CD4-positive, alpha-beta memory T cell (primary cell): ENCODE measurements around the gene SMURF2. TPM values are rescaled to one million over a fixed set of nuclear protein-coding genes. Genes with fewer than 3 reads are reported as not detected.
A peak's percentile ranks its signal among the peaks of the same experiment; 100 is the strongest.

ENCODE experiments used
- CTCF ChIA-PET: fragments of 350-600 bp; sonication (Branson Sonifier 250); formaldehyde crosslinking; loops from one replicate; lab custom pipeline; 2021; ENCODE audit warnings: inconsistent platforms; ENCODE audit not compliant: partially characterized antibody; lab: Charles Lee
- POLR2A ChIA-PET: fragments of 350-600 bp; sonication (Branson Sonifier 250); formaldehyde crosslinking; loops from one replicate; lab custom pipeline; 2021; ENCODE audit not compliant: partially characterized antibody; lab: Charles Lee
- DNase-seq, 5 donors: peaks; one replicate each; pipeline versions ENCODE4 v3.0.0 to v3.0.0-alpha.2; 2020 to 2022; ENCODE audit warnings: mixed read lengths in 1 of 5
- H3K27ac ChIP-seq: one replicate; pipeline ENCODE4 v1.7.0; 2013; ENCODE audit warnings: low read depth, low read length
- H3K27me3 ChIP-seq: 2 replicates; pipeline ENCODE4 v1.7.0; 2013; ENCODE audit warnings: mild to moderate bottlenecking, low read length, moderate library complexity; ENCODE audit not compliant: insufficient read depth
- H3K36me3 ChIP-seq: 2 replicates; pipeline ENCODE4 v1.7.0; 2013; ENCODE audit warnings: mild to moderate bottlenecking, low read length, moderate library complexity; ENCODE audit not compliant: insufficient read depth
- H3K4me1 ChIP-seq: 2 replicates; pipeline ENCODE4 v1.7.0; 2013; ENCODE audit warnings: mild to moderate bottlenecking, low read length, moderate library complexity; ENCODE audit not compliant: insufficient read depth
- H3K4me3 ChIP-seq, 2 donors: one replicate each; pipeline ENCODE4 v1.7.0; 2013; ENCODE audit warnings: low read length in 2 of 2, mild to moderate bottlenecking in 1 of 2
- H3K9me3 ChIP-seq, 2 donors: one replicate each; pipeline ENCODE4 v1.7.0; 2013; ENCODE audit warnings: low read length in 2 of 2, control low read depth in 1 of 2; ENCODE audit not compliant: control insufficient read depth in 1 of 2
- H3K27ac Mint-ChIP-seq, 7 donors: one replicate each; pipeline ENCODE4 v1.8.0; 2020 to 2021; ENCODE audit warnings: mixed read lengths in 7 of 7, mild to moderate bottlenecking in 6 of 7, inconsistent platforms in 3 of 7, moderate library complexity in 3 of 7
- H3K27me3 Mint-ChIP-seq, 2 donors: one replicate each; pipeline ENCODE4 v1.8.0; 2020 to 2021; ENCODE audit warnings: mixed read lengths in 2 of 2
- H3K36me3 Mint-ChIP-seq, 2 donors: one replicate each; pipeline ENCODE4 v1.8.0; 2020 to 2021; ENCODE audit warnings: mixed read lengths in 2 of 2, inconsistent platforms in 1 of 2, mild to moderate bottlenecking in 1 of 2
- H3K4me1 Mint-ChIP-seq, 4 donors: one replicate each; pipeline ENCODE4 v1.8.0; 2020 to 2021; ENCODE audit warnings: mixed read lengths in 4 of 4, mild to moderate bottlenecking in 1 of 4
- H3K4me3 Mint-ChIP-seq, 8 donors: one replicate each; pipeline ENCODE4 v1.8.0; 2020 to 2021; ENCODE audit warnings: mixed read lengths in 8 of 8, mild to moderate bottlenecking in 7 of 8, moderate library complexity in 6 of 8, inconsistent platforms in 3 of 8
- H3K9me3 Mint-ChIP-seq, 8 donors: one replicate each; pipeline ENCODE4 v1.8.0; 2020 to 2021; ENCODE audit warnings: mixed read lengths in 8 of 8, mild to moderate bottlenecking in 5 of 8, inconsistent platforms in 3 of 8, moderate library complexity in 1 of 8
- intact Hi-C: fragments of 100-400 bp; cut with micrococcal nuclease; formaldehyde crosslinking; loops from one replicate; pipeline ENCODE4 v1.15.1; 2023
- polyA plus RNA-seq, 2 donors: library from polyadenylated mRNA; unstranded; fragments of 300-500 nt; fragmentation: Illumina TruSeq; gene quantifications; one replicate each; pipeline ENCODE4 v1.2.3, GENCODE V29; 2021
- total RNA-seq, 2 experiments: library from RNA; stranded (reverse); gene quantifications; one replicate each; pipeline ENCODE4 v1.2.3, GENCODE V29; 2021

Gene SMURF2
- total and polyA plus RNA-seq, 4 experiments from 2014 or later, result 4.9 to 35.0 (median 20.3) TPM

DNA sequence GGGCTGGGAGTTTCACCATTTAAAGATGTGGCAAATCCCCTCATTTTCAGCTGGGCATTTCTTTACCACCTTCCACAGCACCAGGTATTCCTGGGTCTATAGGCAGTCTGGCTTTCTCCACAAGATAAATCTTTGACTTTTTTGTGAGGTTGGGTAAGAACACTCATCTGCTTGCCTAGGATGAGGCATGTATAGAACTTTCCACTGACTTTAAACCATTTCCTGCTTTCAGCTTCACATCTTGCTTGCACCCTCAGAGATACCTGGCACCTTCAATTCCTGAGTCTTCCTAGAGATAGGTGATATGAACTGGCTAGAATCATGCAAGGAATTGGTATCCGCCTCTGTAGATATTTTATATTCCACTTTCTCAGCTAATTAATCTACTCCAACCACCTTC lies 27.9 kb downstream of the SMURF2 start:
- Mint-ChIP-seq H3K27ac (peak overlapping the region in 3 of 7 donors; percentile 2 to 20 (median 7)), H3K27me3 (no peaks in the 10 kb centered on the region), H3K9me3 (no peaks in the 10 kb centered on the region), H3K4me1 (peaks cover 38 to 67% (median 53%) of the 10 kb centered on the region in 4 donors), H3K36me3 (peaks cover 4 to 7% of the 10 kb centered on the region in 2 donors), H3K4me3 (peak overlapping the region in 3 of 8 donors; percentile 8 to 12 (median 10))
- H3K9me3 ChIP-seq, result no peaks in the 10 kb centered on the region
- H3K27ac ChIP-seq, result no peak overlapping the region
- peaks cover 48% of the 10 kb centered on the region for H3K4me1 ChIP-seq
- no peaks in the 10 kb centered on the region for H3K27me3 ChIP-seq
- DNase-seq, result no peak
- POLR2A ChIA-PET, result interaction anchor here (1.0 kb wide), 1 partner anchor 15 kb away, joined by 3 read pairs; no protein-coding TSS in a partner anchor
- H3K4me3 ChIP-seq, result no peak overlapping the region
- CTCF ChIA-PET, result interaction anchor here (0.9 to 1.8 kb wide), 3 partner anchors 14 to 214 kb away, joined by 3 to 7 read pairs (median 4); no protein-coding TSS in a partner anchor
- intact Hi-C loops, result no loop called here
- no peaks in the 10 kb centered on the region for H3K36me3 ChIP-seq

DNA sequence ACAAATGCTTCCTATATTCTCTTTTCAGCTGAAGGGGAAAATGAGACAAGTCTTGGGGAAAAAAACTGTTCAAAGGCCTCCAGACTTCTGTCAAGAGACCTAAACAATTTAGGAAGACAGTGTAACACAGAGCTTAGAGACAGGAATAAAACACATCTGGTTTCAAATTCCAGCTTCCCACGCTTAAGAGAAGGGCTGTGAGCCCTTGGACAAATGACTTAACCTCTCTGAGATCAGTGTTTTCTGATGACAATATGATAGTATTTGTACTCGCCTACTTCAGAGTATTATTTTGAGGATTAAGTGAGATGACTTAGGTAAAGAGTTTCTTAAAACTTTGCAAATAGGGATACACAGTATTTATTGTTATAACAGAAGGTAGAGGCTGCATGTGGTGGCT lies 29.5 kb downstream of the SMURF2 start:
- intact Hi-C loops, result no loop called here
- no peaks in the 10 kb centered on the region for H3K9me3 Mint-ChIP-seq
- ChIA-PET POLR2A (interaction anchor here (1.4 kb wide), 1 partner anchor 17 kb away, joined by 4 read pairs; no protein-coding TSS in a partner anchor), CTCF (interaction anchor here (1.4 kb wide), 1 partner anchor 212 kb away, joined by 3 read pairs; no protein-coding TSS in a partner anchor)
- H3K4me1 ChIP-seq, result peaks cover 55% of the 10 kb centered on the region
- H3K9me3 ChIP-seq, result no peaks in the 10 kb centered on the region
- no peaks in the 10 kb centered on the region for H3K27me3 Mint-ChIP-seq
- H3K36me3 Mint-ChIP-seq, result peaks cover 0 to 4% of the 10 kb centered on the region in 2 donors
- no peak overlapping the region for H3K4me3 Mint-ChIP-seq
- peak overlapping the region in 2 of 7 donors; percentile 37 to 72 for H3K27ac Mint-ChIP-seq
- H3K4me3 ChIP-seq, result no peak overlapping the region
- no peak overlapping the region for H3K27ac ChIP-seq
- no peaks in the 10 kb centered on the region for H3K36me3 ChIP-seq
- no peaks in the 10 kb centered on the region for H3K27me3 ChIP-seq
- H3K4me1 Mint-ChIP-seq, result peaks cover 48 to 78% (median 63%) of the 10 kb centered on the region in 4 donors
- DNase-seq, result no peak

DNA sequence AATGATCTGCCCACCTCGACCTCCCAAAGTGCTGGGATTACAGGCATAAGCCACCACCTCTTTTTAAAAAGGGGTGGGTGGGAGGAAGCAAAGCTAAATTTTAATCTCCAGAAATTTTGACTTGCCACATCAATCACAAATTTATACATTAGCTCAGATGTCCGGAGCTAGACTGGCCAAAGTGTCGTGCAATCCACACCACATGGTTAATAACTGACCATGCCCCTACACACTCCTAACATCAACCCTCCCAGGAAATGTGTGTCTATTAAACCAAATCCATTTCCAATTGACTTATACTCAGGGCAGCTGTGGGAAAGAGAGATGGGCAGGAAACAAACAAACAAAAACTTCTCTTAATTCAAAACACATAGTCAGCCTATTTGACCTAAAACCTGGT lies 29.9 kb downstream of the SMURF2 start:
- H3K27ac ChIP-seq, result no peak overlapping the region
- H3K4me1 Mint-ChIP-seq, result peaks cover 51 to 82% (median 67%) of the 10 kb centered on the region in 4 donors

DNA sequence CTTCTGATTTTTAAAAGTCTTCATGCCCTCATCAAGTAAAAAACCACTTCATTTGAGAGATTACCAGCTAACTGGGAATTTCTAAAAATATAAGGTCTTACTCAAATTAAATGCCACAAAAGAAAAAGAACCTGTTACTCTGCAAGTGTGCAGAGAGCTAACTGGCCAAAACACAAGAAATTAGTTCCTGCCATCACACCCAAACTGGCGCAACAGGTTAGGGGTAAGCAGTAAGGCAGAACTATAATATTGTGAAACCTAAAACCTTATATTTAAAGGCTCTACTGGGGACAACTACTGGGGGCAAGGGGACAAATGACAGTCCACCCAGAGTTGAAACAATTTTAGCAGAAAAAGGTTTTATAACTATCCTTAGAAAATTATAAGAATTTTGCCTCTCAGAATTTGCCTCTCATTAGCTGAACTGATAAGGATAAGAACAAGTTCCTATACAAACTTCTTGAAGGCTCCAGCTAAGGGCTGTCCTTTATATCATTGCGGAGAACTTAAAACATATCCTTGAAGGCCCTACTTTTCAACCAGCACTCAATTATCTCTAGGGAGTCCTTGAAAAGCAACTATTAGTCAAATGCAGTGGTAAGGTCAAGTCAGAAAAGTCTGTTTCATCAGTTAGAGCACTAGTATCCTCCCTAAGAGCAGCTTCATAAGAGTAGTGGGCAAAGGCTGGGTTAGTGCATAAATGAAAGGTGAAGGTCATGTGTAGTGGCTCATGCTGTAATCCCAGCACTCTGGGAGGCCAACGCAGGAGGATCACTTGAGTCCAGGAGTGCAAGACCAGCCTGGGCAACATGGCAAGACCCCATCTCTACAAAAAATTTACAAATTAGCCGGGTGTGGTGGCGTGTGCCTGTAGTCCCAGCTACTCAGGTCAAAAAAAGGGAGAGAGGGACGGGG lies 31.5 kb downstream of the SMURF2 start:
- H3K4me3 Mint-ChIP-seq, result peak overlapping the region in 1 of 8 donors; percentile 13
- Histone ChIP-seq H3K27me3 (no peaks in the 10 kb centered on the region), H3K27ac (no peak overlapping the region), H3K4me3 (no peak overlapping the region), H3K4me1 (peaks cover 63% of the 10 kb centered on the region), H3K36me3 (no peaks in the 10 kb centered on the region), H3K9me3 (no peaks in the 10 kb centered on the region)
- H3K36me3 Mint-ChIP-seq, result peaks cover 7% of the 10 kb centered on the region in 2 donors
- POLR2A ChIA-PET, result interaction anchor here (1.0 to 1.5 kb wide), 2 partner anchors 11 to 124 kb away, joined by 3 to 4 read pairs; partner anchors contain the start of gene CEP95
- no peaks in the 10 kb centered on the region for H3K9me3 Mint-ChIP-seq
- intact Hi-C loops, result no loop called here
- H3K27ac Mint-ChIP-seq, result peak overlapping the region in 1 of 7 donors; percentile 79
- CTCF ChIA-PET, result interaction anchor here (1.2 to 1.3 kb wide), 2 partner anchors 19 to 106 kb away, joined by 3 to 4 read pairs; no protein-coding TSS in a partner anchor
- no peaks in the 10 kb centered on the region for H3K27me3 Mint-ChIP-seq
- no peak for DNase-seq
- peaks cover 49 to 79% (median 67%) of the 10 kb centered on the region in 4 donors for H3K4me1 Mint-ChIP-seq

More for the DNA sequence above, 29.9 kb downstream of the SMURF2 start:
- peak overlapping the region in 3 of 7 donors; percentile 39 to 72 (median 62) for H3K27ac Mint-ChIP-seq
- peaks cover 0 to 4% of the 10 kb centered on the region in 2 donors for H3K36me3 Mint-ChIP-seq
- Histone ChIP-seq H3K36me3 (no peaks in the 10 kb centered on the region), H3K4me3 (no peak overlapping the region), H3K9me3 (no peaks in the 10 kb centered on the region), H3K4me1 (peaks cover 59% of the 10 kb centered on the region), H3K27me3 (no peaks in the 10 kb centered on the region)
- intact Hi-C loops, result no loop called here
- H3K4me3 Mint-ChIP-seq, result peak overlapping the region in 1 of 8 donors; percentile 37
- no peaks in the 10 kb centered on the region for H3K9me3 Mint-ChIP-seq
- ChIA-PET POLR2A (interaction anchor here (1.4 kb wide), 1 partner anchor 17 kb away, joined by 4 read pairs; no protein-coding TSS in a partner anchor), CTCF (interaction anchor here (0.6 to 1.4 kb wide), 2 partner anchors 22 to 212 kb away, joined by 3 read pairs; no protein-coding TSS in a partner anchor)
- DNase-seq, result no peak
- no peaks in the 10 kb centered on the region for H3K27me3 Mint-ChIP-seq

DNA sequence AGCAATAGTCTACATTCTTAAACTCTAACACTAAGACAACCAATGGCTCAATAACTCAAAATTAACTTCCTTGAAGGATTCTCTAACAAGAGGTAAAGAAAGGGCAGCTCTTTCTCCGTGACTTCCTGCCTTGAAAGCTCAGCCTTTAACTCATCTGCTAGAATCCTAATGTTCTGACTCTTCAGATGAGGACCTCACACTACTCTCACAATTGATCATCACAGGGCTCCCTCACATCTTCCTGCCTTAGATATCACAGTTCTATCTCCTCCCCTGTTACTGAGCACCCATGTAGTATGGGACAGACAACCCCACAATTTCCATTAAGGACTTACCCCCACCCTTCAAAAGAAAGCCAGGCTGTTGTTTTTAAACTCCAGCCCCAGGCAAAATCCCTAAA lies 33.5 kb downstream of the SMURF2 start:
- peak in 1 of 5 donors; percentile 3 for DNase-seq
- Mint-ChIP-seq H3K4me1 (peaks cover 41 to 70% (median 59%) of the 10 kb centered on the region in 4 donors), H3K27me3 (no peaks in the 10 kb centered on the region), H3K36me3 (peaks cover 7 to 9% of the 10 kb centered on the region in 2 donors), H3K4me3 (peak overlapping the region in 7 of 8 donors; percentile 4 to 68 (median 40)), H3K9me3 (no peaks in the 10 kb centered on the region), H3K27ac (peak overlapping the region in 5 of 7 donors; percentile 0 to 48 (median 43))
- Histone ChIP-seq H3K4me3 (no peak overlapping the region), H3K27me3 (no peaks in the 10 kb centered on the region), H3K9me3 (no peaks in the 10 kb centered on the region), H3K36me3 (no peaks in the 10 kb centered on the region), H3K4me1 (peaks cover 54% of the 10 kb centered on the region), H3K27ac (no peak overlapping the region)
- ChIA-PET POLR2A (no interaction called here), CTCF (no interaction called here)
- intact Hi-C loops, result no loop called here

DNA sequence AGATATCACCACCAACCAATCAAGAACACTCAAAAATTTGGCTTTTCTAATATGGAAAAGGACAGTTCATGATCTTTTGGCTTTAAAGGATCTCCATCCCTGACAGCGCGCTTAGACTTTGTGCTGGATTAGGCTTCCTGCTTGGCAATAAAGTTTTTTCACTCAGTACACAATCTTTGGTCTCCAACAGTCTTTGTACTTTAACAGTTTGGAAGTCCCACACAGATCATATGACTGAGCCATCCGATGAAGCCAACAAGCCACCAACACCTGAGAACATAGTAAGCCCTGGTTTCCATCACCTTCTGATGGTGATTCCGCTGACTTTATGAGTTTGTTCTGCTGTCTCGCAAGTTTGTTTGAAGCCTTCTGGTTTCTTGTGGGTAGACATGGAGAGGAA lies 34.3 kb downstream of the SMURF2 start:
- H3K4me3 Mint-ChIP-seq, result peak overlapping the region in 2 of 8 donors; percentile 0 to 5
- ChIA-PET POLR2A (no interaction called here), CTCF (no interaction called here)
- Histone ChIP-seq H3K4me1 (peaks cover 52% of the 10 kb centered on the region), H3K27ac (no peak overlapping the region), H3K36me3 (no peaks in the 10 kb centered on the region), H3K9me3 (no peaks in the 10 kb centered on the region), H3K4me3 (no peak overlapping the region), H3K27me3 (no peaks in the 10 kb centered on the region)
- H3K27me3 Mint-ChIP-seq, result no peaks in the 10 kb centered on the region
- H3K27ac Mint-ChIP-seq, result no peak overlapping the region
- H3K4me1 Mint-ChIP-seq, result peaks cover 43 to 70% (median 60%) of the 10 kb centered on the region in 4 donors
- peaks cover 10 to 17% of the 10 kb centered on the region in 2 donors for H3K36me3 Mint-ChIP-seq
- intact Hi-C loops, result no loop called here
- H3K9me3 Mint-ChIP-seq, result no peaks in the 10 kb centered on the region
- DNase-seq, result no peak
